ENCODE measurements around the gene SLC44A3.

Gene SLC44A3

DNA sequence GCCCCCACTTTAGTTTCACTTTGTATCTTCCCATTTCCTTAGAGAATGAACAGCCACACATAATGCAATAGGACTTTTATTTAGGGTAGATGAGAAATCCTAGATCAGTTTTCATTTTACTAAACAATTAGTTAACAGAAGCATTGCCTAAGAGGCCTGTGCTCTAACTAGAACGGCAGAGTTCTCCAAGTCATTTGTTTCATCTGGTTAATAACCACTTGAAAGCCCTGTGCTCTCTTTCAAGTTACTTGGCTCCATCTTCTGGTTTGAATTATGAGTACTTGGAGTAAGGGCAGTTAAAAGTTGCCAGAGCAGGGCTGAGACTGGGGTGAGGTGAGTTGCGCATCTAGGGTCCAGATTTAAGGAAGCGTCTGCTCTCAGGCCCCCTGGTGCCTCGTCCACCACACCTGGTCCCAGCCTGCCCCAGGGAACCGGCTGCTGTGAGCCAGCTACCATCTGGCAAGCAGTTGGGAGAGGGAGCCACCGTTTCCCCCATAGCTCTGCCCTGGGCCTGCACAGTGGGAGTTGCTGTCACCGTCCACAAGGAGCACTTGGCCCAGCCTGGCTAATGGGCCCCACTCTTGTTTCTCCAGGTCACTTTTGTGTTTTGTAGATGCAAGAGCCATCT lies 18.1 kb upstream of the SLC44A3 start:
- peak; percentile 31 to 59 for DNase-seq

DNA sequence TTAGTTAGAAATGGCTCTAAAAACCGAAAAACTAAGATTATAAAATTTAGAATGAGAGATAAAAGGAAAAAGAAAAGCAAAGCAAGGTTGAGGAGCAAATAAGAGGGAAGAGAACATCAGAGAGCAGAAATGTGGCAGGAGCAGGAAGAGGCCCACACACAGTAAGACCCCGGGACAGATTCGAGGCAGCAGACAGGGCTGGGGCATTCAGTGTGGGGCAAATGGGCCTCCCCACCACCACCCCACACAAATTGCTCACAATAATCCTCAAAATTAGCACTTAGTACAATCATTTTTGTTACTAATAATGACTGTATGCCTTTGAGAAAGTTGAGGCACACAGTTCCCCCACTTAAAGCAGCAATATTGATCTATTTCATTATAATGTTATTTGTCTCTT lies 17.1 kb upstream of the SLC44A3 start:
- no peak for DNase-seq

DNA sequence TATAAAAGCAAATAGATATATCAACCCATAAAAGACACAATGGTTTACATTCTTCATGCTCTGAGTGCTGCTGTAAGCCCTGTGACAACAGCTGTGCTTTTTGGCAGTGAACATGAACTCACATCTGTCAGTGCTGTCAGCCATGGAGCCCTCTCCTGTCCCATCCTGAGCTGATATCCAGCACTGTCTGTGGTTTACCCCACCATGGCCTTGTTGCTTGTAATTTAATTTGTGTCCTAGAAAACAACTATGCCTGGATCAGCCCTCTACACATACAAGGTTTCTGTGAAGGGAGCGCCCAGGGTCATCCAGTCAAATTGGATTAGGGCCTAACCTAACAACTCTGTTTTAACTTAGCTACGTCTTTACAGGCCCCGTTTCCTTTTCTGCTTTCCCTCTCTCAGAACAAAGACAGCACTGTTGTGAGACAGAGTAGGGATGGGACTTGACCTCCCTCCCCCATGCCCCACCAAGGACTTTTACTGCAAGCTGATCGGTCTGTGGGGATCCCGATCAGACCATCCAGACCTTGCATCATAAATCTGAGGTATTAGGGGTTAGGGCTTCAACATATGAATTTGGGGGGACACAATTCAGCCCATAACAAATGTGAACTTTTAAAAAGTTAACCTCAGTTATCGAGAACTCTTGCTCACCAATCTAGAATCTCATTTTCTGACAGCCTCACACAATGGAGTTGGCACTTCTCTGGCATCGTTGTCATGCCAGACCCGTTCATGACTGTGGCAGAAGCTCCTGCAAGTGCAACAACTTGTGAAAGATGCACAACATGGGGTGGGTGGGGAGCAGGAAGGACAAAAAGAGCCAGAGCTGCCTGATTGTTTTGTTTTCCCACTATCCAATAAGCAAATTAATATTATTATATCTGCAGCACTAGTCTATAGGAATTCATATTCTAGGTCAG lies 16.4 kb upstream of the SLC44A3 start:
- DNase-seq: peak in 1 of 2 experiments; percentile 38

DNA sequence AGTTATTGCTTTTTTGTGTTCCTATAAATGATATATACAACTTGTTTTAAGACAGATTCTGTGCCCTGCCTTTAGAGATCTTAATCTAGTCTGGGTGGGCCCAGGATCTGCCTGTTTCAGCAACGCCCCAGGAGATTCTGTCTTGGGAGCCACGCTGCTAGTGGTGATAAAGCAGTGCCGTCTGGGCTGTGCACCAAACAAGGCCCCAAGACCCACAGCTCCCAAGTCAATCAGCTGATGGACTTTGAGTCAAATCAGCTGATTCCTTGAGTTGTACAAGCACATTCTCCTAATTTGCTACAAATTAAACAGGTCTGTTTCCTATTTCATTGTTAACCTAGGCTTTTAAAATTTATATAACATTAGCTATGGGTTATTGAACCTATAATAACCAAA lies 15.7 kb upstream of the SLC44A3 start:
- no peak for DNase-seq

DNA sequence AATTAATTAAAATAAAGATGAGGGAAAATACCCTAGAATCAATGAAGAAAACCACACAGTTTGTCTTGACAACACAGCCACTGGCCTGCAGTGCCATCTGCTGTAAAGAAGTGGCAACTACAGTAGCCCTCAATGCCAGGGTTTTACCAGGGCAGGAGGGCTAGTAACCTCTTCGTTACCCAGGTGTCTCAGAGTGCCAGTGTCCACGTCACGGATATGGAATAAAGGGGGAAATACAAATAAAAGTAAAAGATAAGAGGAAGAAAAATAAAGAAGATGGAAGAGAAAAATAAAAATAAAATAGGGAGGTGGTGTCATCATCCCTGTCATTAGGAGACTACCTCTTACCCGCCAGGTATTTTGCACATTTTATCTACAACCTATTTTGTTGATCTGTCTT lies 14.2 kb upstream of the SLC44A3 start:
- DNase-seq: peak; percentile 57 to 81

DNA sequence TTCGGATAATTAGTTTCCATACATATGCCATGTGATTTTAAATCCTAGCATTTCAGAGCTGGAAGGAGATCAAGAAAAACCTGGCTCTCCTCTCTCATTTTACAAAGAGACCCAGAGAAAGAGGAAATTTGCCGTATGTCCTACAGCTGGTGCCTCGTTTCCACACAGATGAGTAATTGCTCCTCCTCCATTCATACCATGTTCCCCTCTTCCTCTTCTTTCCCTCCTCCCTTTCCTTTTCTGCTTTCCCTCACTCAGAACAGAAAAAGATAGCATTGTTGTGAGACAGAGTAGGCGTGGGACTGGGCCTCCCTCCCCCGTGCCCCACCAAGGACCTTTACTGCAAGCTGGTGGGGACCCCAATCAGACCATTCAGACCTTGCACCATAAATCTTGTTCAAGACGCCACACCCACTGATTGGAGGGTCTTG lies 13.7 kb upstream of the SLC44A3 start:
- DNase-seq: peak; percentile 64 to 89

DNA sequence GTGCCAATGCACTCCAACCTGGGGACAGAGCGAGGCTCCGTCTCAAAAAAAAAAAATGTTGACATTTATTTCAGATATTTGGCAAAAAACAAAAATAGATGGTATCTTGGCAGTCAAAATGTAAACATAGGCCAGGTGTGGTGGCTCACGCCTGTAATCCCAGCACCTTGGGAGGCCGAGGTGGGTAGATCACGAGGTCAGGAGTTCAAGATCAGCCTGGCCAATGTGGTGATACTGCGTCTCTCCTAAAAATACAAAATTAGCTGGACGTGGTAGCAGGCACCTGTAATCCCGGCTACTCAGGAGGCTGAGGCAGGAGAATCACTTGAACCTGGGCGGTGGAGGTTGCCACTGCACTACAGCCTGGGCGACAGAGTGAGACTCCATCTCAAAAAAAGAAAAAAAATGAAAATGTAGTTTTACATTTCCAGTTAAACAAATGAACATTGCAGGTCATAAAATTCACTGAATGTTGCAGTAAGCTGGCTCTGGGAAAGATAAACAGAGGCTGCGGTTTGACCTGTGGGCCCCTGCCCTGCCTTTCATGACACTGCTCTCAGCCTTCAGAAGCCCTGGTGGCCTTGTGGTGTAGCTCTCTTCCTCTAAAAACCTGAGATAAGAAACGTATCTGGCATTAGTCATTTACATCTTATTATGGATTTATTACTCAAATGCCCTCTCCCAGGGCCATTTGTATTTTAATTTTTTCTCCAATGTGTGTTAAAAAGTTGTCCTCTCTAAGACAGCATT lies 12.2 kb upstream of the SLC44A3 start:
- no peak for DNase-seq

DNA sequence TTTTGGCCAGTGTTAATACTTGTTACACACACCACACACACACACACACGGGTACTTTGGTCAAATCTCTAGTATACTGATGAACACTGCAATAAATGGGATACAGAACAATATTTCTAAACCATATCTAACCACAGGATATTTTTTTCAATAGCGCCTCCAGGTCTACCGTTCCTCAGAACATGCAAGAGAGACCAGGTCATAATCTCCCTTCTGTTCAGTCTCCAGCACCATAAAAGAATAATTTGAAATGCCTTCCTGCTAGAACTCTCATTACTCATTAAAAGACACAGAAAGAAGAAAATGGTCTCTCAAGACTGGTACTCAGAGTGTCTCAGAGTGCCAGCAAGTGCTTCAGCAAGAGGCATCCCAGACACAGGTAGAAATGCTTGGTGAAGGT lies 11.5 kb upstream of the SLC44A3 start:
- no peak for DNase-seq

DNA sequence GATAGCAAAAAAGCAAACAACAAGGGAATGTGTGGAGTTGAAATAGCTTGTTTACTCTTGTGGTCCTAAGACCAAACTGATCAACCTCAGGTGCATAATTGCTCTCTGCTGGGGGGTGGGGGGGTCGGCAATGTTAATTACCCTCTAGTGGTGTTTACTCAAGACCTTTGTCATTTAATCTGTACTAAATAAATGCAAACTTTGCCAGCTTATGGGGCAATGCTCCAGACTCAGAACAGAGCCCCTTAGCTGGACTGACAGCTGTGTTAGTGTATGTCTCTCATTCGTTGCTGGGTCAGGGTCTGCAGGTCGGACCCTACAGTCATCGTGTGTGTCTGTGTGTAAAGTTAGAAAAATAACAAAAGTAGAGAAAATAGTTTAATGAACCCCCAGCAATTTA lies 7.2 kb upstream of the SLC44A3 start:
- DNase-seq: no peak

DNA sequence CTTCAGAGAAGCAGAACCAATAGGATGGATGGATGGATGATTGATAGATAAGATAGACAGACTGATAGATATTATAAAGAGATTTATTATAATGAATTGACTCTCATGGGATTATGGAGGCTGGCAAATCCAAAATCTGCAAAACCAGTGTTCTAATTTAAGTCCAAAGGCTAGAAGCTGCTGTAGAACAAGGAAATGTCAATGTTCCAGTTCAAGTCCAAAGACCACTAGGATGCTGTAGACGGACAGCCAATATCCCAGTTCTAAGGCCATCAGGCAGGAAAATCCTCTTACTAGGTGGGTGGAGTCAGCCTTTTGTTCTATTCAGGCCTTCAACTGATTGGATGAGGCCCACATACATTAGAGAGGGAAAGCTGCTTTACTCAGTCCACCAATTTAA lies 4.1 kb upstream of the SLC44A3 start:
- DNase-seq: no peak

DNA sequence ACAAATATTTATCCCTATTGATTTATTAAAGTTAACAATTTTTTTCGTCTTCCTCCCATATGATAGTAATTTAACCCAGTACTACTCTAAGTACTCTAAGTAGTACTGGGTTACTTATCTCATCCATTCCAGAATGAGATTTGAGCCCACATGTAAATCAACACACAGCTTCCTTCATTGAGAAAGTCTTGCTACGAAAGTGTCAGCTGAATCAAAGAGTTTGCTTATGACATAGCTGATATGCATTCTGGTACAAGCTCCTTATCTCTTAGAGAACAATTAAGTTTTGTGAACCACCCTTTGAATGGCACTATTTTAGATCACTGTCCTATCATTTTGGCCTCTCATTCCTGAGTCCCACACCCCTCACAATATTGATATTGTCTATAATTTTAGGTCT lies 2.4 kb upstream of the SLC44A3 start:
- no peak for DNase-seq

DNA sequence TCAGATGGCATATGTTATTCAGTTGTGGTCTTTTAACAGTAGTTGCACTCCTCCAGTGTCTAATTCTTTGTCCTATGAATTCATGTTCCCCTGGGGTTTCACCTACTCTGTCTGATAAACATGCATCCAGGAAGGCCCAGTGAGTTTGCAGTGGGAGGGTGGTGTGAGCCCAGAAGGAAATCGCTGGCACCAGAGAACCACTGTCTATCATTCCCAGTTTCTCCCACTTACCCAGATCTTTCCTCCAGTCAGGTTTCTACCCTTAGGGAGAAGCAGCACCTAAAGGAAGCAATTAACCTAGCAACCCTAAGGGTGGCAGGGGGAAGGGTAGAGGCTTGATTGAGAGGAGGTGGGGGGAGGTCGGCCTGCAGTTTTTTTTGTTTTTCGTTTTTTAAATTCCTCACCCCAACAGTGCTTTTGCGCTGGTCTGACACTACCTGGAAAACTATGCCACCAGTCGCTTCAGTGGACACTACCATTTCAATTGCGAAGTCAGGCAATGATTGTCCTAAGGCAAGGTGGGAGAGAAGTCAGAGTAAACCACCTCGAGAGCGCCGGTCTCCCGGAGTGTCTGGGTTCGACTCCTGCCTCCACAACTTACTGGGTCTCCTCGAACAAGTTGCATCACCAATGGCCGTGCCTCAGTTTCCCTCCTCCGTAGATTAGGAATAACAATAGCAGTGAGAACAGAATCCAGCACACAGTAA lies 766 bp upstream of the SLC44A3 start:
- no peak for DNase-seq

DNA sequence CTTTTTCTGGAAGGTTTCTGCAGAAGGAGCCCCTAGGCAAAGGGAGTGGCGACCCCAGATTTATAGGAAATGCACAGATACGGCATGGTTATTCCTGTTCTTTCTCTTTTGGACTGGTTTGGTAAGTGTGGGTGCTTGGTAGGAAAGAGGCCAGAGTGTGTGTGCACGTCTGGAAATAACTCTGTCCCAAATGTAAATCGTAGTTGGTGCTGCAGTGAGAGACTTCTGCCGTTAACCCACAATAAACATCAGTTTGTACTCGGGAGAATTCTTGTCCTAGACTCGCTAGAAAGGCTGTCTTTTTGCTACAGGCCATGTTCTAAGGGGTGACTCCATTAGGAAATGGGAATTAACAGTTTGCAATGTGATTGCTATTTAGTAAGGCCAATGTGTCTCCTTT lies 779 bp downstream of the SLC44A3 start:
- no peak for DNase-seq

DNA sequence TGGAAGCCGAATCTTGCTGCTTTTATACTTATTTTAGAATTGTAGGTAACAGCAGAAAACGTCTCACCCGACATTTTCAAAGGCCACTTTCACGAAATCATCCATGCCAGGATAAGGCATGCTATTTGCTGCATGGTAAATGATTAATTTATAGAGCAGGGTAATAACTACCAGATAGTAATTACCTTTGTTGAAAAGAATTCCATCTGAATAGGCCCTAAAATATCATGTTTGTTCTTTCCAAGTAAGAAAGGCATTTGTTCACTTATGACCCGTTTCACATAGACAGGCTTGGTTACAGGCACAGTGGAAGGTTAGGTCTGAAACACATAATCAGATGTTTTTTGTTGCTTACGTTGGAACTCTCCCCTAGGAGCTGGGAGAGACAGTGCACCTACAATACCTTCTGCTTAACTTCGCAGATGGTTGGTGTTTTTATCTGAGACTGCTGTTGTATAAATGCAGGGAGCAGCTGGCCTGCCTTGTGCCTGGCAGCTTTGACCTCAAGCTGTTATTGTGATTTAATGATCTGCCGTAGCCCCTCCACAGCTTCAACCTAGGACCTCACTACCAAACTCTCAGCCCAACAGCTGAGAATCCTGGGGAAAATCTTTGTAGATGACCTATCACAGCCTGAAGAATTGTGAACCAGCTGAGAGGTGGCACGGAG lies 1.6 kb downstream of the SLC44A3 start:
- DNase-seq: peak in 1 of 2 experiments; percentile 34

DNA sequence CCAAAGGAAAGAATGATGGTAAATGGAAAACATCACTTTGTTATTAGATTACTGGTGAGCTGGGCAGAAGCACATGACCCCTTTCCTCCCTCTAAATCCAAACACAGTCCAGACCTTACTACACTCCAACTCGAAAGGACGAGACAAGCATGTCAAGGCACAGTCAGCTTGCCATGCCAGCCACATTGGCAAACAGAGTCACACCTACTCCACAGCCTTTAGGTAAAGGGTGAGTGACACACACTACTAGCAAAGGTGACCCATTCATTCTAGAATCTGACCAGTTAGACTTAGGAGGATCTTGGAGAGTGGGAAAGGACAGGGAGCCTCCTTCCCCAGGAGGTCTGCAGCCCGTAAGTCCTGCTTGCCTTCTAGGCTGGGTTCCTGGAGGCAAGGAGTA lies 3.0 kb downstream of the SLC44A3 start:
- DNase-seq: no peak

DNA sequence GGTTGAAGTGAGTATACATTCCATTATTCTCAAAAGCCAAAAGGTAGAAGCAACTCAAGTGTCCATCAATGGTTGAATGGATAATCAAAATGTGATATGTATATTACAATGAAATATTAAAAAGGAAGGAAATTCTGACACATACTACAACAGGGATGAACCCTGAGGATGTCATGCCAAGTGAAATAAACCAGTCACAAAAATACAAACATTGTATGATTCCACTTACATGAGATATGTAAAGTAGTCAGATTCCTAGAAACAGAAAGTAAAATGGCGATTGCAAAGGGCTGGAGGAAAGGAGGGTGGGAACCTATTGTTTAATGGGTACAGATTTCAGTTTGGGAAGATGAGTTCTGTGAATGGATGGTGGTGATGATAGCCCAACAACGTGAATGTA lies 5.8 kb downstream of the SLC44A3 start:
- DNase-seq: no peak

DNA sequence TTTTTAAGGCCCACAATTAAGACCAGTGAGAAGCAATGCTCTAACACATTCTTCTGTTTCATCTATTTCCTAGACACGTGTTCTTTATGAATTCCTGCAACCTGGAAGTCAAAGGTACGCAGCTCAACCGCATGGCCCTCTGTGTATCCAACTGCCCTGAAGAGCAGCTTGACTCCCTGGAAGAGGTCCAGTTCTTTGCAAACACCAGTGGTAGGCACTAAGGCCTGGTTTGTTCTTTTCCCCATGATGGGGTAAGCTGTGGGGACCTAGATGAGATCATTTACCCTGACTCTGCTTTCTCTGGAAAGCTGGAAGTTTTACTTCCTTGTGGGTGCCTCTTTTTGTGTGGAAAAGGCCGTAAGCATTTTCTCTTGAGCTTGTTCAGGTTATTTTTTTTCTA lies 7.3 kb downstream of the SLC44A3 start:
- DNase-seq: no peak

DNA sequence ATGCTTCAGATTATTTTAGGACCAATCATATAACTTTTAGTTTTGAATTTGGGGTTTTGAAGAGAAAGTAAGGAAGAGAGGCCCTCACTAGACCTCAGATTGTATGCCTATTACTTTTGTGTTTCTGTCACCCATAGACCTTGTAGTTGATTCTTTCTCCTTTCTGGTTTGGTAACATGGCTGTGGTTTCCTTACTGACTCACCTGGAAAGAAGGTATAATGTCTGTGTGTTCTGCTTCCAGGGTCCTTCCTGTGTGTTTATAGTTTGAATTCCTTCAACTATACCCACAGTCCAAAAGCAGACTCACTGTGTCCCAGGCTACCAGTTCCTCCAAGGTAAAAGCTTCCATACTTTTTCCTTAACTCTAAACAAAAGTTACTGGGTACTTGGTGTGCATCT lies 8.1 kb downstream of the SLC44A3 start:
- DNase-seq: no peak

DNA sequence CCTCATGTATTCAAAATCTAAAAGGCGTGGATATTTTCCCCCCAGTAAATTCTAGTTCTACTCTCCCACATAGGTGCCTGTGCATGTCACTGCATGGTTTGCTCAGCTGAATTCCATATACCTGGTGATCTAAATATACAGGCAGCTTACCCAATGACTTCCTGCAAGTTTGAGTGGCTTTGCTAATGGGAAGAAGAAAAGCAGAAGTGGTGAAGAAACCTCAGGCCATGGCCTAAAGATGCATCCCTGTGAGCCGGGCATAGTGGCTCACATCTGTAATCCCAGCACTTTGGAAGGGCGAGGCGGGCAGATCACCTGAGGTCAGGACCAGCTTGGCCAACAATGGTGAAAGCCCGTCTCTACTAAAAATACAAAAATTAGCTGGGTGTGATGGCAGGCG lies 11.5 kb downstream of the SLC44A3 start:
- DNase-seq: no peak

DNA sequence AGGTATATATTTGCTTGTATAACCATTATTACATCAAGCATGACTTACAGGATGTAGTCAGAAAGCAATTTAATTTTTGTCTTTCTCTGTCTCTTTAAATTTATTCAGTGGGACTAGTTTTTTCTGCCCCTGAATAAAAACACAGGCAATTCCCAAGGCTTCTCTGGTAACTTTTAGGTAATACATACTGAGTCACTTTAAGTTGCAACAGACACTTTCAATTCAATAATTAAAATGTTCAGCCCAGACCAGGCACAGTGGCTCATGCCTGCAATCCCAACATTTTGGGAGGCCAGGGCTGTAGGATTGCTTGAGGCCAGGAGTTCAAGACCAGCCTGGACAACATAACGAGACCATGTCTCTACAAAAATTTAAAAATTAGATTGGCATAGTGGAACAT lies 12.3 kb downstream of the SLC44A3 start:
- no peak for DNase-seq

DNA sequence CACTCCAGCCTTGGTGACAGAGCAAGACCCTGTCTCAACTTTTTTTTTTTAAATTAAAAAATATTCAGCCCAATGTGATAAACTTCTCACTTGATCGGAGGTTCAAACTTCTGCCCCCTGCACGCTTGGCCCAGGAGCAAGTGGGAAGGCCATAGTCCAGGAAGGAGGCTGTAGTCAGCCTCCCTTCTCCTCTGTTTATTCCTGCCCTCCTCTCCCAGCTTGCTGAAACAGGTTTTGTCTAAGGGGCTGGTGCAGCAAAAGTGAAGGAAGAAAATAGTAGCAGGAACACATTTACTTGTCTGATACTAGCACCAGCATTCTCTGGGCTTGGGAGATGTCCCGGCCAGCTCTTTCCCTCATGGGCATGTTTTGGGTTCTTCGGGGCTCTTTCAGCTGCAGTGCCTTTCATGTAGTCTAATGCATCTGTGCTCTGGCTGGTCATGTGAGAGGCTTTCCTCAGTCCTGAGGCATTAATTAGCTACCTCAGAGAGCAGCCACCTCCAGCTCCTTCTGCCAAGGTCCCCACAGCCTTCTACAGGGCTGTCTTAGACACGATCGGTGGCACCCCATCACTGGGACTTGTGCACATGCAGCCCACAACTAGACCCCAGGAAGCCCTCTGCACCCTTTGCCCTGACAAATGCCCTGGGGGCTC lies 12.9 kb downstream of the SLC44A3 start:
- DNase-seq: no peak

DNA sequence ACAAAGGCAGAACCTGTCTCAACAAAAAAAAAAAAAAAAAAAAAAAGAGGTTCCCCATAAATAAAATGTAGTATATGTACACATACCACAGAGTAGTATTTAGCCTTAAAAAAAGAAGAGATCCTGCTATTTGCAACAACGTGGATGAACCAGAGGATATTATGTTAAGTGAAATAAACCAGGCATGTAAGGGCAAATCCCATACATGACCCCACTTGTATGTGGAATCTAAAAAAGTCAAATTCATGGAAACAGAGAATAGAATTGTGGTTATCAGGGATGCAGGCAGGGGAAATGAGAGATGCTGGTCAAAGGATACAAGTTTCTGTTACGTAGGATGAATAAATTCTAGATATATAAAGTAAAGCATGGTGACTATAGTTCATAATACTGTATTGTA lies 16.7 kb downstream of the SLC44A3 start:
- no peak for DNase-seq
